Right kidney (tissue), 1 donor: ENCODE data around the gene ZMIZ1.

Source experiments
- DNase-seq: peaks from one replicate; pipeline ENCODE4 v3.0.0-alpha.2; 2016

The ZMIZ1 gene

DNA sequence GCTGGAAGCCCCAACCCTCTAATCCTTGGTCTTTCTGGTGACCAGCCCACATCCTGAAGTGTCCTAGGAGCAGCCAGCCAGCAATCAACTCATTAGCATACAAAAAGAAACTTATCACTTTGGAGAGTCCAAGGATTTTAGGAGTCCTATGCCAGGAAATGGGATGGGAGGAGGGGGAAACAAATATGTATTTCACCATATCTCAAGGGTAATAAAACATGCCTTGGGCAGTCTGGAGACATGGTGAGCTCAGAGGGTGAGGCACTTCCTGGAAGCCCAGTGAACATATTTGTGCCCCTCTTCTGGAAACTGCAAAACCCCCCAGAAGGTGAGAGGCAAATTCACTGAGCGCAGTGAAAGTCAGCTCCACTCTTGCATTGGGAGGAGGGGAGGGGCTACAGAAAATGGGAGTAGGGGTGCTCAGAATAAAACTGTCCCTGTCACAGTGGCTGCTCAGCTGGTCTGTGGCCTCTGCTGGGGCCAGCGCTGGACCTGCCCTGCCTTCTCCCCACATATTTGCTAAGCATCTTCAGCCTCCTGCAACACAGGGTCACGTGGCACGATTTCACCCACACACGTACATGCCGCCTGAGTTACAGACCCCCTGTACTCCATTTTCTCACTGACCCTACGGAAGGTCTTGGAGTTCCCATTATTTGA lies 17.7 kb upstream of the ZMIZ1 start:
- DNase-seq: no peak

DNA sequence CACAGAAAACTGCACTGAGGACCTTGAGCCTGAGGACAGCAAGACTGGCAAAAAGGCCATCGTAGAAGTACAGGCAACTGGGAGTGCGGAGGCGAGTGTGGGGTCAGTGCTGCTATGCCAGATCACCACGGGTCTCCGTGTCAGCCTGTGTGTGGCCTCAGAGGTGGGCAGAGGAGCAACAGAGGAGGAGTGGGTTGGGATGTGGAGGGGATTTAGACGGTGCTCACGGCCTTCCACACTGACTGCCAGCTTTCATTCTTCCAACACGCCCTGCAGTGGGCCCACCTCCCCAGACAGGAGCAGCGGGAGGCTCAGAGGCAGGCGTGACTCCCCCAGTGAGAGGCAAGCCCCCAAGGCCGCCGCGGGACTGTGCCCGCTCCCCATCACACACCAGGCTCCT lies 17.0 kb upstream of the ZMIZ1 start:
- no peak for DNase-seq

DNA sequence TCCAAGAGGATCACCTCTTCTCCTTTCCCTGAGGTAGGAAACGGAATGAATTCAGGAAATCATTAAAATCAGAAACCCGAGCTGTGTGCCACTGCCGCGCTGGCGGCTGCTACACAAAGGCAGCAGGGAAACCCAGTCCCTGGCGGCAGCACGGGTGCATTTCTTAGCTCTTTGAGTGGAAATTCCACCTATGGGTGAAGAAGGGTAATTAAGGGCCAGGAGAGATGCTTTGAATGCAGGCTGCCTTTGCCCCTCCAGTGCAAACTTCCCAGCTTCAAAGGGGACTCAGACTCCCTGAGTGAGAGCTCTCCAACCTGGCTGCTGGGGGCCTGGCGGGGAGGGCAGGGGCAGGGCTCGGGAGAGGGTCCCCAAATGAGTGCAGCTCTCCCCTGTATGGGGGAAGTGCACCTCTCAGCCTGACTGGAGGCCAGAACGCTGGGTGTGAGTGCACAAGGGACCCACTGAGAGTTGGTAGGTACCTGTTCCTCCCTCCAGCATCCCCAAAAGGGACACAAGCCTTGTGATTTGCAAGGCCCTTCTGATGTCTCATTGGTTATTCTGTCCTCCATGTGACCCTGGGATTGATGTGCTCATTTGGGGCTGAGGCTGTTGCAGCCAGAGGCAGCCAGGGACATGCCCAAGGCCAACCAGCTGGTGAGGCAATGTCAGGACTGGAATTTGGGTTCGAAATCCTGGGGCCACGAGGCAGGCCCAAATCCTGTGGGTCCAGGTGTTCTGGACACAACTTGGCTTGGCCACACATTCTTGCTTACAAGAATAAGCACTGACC lies 16.3 kb upstream of the ZMIZ1 start:
- DNase-seq: no peak

DNA sequence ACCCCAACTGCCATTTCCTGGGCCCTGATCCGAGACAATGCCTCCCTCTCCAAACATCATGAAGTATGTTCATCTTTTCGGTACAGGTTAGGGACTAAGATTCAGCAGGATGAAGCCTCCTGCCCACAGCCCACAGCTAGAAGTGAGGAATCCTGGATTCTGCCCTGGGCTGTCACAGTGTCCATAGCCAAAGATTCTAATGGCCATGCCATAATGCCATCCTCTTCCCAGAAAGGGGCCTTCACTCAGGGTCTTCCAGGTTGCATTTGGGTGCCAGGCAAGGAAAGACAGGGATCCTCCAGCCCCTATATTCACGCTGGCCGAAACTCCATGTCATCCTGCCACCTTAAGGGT lies 15.7 kb upstream of the ZMIZ1 start:
- no peak for DNase-seq

DNA sequence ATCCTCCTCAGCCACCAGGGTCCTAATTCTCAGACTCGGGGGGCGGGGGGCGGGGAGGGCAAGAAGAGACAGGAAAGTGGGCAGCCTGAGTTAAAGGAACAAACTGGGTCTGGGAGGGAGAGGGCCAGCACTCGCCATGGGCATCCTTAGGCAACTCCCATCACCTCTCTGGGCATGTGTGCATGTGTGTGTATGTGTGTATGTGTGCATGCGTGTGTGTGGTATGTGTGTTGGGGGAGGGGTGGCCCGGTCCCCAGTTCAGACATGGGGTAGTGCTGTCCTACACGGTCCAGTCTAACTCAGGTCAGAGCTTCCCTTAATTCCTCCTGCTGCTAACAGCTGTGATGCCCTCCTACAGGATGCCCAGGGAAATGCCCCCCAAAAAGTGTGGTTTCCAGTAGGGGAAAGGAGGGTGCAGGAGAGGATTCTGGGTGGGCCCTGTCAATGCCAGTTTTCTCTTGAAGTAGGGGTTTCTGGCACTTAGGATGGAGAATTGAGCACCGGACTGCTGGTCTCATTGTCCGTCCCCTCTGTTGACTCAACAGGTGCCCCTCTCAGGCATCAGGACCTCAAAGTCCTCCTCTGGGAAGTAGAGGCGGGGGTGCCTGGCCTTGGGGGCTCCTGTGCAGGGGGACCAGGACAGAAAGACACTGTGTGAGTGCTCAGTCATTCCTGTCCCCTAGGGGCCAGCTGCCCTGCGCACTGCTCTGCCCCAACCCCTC lies 15.1 kb upstream of the ZMIZ1 start:
- no peak for DNase-seq

DNA sequence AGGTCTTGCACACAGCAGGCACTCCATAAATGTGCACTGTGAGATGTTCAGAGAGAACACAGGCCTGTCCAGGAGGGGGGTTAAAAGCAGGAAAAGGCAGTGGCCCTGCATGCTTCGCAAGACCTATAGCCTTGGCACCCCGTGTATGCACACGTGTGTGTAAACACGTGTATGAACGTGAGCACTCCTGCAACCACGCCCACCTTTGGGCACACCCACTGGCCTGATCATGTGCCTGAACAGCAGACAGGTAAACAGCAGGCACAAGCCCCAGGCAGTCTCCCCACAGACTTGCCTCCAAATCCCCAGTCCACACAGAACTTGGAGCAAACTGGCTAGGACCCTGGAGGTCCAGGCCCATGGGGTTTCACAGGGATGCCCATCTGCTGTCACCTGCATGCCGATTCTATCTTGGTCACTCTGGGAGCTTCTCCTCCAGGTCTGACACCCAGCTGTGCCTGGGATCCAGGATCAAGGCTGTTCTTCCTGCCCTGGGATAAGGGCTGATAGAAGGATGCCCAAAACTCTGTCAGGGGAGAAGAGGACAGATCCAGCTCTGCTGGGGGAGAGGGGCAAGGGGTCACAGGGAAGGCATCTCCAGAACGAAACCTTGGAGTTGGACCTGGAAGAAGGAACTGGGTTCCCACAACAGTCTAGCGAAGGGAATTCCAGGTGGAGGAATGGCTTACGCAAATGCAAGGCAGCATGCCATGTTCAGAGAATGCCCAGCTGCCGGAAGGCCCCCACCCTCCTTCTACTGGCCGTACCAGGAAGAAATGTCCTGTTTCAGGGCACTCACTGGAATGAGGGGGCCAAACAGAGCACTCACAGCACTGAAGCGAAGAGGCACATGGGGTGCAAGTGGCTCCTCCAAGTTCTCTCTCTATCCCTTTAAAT lies 14.3 kb upstream of the ZMIZ1 start:
- DNase-seq: no peak

DNA sequence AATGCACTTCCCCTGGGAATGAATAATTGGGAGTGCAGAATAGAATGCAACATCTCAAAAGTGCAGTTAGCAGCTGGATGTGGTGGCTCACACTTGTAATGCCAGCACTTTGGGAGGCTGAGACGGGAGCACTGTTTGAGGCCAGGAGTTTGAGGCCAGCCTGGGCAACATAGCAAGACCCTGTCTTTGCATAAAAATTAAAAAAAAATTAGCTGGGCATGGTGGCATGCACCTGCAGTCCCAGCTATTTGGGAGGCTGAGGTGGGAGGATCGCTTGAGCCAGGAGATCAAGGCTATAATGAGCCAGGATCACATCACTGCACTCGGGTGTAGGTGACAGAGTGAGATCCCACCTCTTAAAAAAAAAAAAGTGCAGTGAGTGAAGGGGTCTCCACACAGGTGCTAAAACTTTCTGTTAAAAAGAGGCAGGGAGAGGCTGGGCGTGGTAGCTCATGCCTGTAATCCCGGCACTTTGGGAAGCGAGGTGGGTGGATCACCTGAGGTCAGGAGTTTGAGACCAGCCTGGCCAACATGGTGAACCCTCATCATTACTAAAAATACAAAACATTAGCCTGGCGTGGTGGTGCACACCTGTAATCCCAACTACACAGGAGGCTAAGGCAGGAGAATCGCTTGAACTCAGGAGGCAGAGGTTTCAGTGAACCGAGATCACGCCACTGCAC lies 13.5 kb upstream of the ZMIZ1 start:
- no peak for DNase-seq

DNA sequence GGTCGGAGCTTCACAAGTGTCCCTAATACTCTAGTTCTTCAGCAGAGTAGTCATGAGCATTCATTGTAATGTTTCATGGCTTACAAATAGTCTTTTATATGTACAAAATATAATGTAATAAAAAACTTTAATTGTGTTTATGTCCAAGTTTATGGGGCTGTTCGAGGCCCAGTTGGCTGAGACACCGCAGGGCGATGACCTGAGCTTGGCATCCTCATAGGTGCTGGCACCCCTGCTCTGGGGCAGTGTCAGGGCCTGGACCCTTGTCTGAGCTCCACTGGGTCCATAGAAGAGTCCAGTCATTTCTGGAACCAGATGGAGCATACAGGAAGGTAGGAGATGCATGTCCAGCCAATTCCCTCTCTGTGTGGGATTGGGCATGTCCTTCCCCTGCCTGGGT lies 12.9 kb upstream of the ZMIZ1 start:
- DNase-seq: no peak

DNA sequence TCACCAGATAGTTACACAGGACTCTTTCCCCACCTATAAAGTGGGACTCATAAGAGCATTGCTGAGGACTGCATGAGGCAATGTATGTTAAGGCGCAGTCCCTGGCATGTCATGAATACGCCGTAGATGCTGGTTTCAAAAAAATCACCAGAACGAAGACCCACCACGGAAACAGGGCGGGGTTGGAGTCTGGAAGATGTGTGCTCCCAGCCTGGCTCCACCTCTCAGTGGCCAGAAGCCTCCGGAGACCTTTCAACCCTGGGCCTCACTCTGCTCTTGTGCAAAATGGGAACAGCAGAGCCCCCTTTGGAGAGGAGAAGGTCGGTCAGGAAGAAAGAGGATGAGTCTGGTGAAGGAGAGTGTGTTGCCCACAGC lies 12.4 kb upstream of the ZMIZ1 start:
- DNase-seq: no peak

DNA sequence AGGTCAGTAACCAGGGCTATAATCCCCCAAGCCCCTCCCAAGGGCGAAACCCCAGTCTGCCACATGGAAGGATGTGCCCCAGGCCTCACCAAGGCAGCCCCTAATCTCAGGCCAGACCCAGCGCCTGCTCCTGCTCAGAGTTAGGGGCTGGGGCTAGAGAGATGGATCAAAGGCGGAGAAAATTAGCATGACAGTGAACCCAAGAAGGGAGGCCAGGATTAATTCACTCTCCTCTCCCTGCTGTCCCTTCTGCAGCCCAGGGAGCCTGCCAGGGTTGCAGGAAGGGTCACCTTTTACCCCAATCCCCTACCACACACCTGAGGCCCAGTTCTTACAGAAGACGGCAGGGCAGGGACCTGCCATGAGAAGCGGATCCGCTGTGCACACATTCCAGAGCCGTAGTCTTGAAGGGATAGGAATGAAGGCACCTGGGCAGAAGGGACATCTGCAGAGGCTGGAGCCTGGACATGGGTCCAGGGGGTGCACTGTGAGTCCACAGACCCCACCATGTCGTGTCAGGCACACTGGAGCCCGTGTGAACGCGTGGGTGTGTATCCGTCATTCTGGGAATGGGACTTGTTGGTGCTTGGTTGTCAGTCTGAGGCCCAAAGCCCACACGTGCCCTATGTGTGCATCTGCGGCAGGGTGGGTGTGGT lies 11.9 kb upstream of the ZMIZ1 start:
- no peak for DNase-seq

DNA sequence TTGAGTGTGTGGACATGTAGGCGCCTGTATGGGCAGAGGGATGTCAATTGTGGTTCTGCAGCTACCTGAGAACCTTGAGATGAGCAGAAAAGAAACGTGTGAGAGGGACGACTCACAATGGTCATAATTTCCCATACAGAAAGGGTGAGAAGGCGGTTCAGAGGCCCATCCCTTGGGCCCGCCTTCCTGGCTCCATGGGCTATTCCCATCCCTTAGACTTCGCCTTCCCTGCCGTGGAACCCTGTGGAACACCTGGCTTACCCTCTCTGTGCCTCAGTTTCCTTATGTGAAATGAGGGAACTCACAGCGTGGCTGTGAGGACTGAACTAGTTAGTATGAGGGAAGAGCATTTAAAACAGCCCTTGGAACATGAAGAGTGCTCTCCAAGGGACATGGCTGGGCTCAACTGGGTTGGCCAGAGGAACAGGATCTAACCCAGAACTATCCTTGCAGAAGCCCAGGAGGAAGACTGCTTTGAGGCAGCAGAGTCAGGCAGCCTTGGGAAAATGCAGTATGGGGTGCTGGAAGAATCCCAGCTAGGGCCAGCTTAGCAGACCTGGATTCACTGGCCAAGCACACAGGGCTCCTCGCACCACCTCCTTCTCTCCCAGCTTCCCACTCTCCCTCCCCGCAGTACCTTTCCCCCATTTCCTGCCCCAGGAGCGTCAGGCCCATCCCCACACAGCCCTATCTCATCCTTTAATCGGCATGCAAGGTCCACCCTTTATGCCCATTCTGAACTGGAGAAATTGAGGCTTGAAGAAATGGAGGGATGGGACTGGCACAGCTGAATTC lies 11.1 kb upstream of the ZMIZ1 start:
- no peak for DNase-seq

DNA sequence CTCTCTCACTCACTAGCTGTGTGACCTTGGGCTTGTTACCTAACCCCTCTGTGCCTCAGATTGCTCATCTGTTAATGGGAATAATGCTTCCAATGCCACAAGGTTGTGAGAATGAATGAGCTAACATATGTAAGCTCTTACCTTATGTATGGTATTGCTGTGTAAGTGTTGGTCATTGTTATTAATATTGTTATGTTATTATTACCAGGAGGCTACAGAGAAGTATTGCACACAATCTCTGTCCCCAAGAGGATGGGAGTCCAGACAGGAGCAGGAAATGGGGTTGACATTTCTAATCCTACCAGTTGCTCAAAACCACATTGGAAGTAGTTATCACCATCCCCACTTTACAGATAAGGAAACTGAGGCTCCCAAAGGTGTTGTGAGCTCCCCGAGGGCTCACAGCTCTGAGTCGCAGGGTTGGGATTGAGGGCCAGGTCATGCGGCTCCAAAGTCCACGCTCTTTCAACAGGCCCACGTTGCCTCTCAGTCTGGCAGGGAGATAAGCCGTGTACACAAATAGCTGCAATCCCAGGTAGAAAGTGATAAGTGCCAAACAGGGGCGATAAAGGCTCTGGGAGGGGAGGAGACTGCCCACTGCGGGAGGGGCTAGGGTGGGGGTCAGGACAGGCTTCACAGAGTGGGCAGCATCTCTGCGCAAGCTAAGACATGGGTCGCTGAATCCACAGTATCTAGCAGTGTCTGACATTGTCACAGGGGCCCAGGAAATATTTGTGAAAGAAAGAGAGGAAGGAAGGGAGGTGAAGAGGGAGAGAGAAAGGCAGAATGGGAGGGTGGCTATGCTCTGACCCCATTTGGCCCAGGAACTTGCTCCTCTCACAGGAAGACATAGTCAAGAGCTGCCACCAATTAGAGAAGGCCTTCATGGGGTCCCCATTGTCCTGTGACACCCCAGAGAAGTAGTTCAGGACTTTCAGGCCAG lies 9.6 kb upstream of the ZMIZ1 start:
- no peak for DNase-seq

DNA sequence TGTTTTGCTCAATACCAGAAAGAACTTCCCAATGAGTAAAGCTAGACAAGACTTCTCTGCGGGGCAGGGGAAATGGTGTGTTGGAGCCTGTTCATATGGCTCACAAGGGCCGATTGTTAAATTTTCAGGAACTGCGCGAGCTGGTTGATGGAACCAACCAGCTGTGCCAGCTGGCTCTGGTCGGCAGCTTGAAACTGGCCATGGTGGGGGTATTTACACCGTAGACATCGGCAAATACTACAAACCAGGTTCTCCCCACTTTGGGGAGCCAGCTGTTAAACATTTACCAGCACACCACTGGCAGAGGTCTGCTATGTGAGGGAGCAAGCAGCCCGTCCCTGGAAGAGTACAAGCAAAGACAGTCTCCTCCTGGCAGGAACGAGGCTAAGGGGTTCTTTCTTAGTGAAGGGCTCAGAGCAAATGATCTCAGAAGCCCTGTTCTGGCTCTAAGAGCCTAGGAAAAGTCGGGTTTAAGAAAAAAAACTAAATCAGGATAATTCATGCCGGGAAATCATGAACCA lies 8.8 kb upstream of the ZMIZ1 start:
- DNase-seq: no peak

DNA sequence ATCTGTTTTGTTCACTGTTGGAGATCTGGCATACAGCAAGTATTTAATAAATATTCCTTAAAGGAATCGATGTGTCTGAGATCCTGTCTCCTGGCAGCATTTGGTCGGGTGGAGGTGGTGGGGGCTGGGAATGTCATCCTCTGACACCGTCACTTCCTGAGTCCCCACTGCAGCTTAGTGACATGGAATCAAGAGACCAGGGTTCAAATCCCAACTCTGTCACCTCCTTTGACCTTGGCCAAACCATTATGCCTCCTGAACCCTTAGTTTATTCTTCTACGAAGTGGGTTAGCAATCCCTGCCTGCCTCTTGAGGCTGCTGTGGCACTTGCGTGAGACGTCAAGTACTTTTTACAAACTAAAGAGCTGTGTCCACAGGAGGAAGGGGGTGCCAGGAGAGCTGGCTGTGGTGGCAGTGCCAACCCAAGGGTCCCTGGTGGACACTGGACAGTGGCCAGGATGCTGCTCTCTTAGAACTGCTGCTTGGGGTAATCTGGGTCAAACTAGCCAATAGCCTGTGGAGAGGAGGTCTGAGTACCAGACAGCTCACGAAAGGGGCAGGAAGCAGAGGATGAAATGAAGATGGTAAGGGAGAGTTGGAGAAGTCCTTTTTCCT lies 8.0 kb upstream of the ZMIZ1 start:
- no peak for DNase-seq

DNA sequence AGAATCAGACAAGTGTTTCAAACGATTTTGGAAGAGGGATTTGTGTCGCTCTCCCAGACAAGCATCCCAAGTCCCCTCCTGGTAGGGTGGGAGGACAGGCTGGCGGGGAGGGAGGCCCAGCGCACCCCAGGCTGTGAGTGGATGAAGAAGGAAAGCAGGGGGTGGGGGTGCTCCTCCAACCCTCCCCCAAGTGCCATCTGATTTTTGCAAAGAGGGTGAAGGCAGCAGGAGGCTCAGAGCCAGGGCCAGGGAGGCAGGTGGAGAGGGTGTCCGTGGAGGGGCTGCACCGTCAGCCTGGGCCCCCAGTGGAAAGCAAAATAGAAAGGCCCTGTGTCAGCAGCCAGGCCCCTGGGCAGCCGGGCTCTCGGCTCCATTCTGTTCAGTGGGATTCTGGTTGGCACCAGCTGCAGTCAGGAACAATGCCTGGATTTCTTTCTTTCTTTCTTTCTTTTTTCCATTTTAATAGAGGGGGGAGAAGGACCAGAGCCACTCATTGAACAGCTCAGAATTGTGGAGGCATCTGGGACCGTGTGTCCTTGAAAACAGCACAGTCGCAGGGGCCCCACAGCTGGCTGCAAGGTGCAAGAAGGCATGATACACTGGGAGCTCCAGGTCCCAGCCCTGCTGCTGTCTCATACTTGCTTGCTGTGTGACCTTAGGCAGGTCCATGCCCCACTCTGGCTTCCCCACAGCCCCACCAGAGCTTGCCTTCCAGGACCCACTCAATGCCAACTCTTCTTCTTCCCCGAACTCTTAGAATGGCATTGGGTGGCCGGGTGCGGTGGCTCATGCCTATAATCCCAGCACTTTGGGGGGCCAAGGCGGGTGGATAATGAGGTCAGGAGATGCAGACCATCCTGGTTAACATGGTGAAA lies 7.1 kb upstream of the ZMIZ1 start:
- DNase-seq: no peak

DNA sequence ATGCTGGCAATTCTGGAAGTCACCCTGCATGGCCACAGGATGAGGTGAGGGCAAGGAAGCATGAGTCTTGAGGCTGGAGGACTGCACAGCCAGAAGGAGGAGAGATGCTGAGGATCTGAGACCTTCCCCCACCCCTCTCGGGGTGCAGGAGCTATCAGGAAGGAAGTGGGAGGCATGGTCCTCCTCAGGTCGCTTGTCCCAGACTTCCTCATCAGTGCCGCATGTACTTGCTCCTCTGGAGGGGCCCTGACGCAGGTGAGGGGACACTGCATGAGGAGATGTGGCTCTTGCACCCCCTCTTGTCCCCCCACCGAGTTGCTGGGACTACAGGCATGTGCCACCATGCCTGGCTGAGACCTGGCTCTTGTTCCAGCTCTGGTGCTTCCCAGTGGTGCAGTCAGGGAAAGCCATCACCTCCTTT lies 5.7 kb upstream of the ZMIZ1 start:
- DNase-seq: no peak

DNA sequence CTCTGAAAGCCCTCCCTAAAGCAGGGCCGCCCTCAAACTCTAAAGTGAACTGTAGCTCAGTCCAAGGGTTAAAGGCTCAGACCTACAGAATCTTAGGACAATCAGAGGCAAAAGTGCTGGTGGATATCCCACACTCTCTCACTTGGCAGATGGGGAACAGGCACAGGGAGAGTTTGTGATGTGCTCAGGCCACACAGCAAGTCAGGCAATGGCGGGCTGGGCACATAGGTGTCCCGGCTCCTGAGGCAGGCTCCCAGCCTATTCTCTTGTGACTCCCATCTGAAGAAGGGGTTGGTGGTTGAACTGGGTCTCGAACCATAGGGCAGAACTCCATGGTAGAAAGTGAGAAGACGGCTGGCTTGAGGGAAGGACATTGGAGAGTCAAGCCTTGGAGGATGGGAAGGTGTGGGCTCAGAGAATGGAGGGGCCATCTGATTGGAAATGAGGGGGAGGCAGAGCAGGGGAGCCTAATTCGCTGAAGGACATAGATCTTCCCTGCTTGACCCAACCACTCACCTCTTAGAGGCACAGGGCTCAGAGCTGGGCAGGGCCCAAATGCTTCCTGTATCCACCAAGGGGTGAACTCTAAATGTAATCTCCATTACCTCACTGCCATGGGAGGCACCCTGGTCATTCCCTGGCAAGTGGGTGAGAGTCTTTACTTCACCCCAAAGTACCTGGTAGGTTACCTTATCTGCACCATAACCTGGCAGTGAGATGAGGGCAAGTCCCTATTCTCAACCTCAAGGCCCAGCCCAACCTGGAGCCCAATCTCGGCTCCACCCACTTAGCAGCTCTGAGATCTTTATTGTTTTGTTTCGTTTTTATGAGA lies 4.9 kb upstream of the ZMIZ1 start:
- no peak for DNase-seq
